DMS79 treated with DMSO at 0.1 percent for 48 hours (cell line): ENCODE data around the gene TRIM43.
"Not testable (repeated sequence)": the region's sequence is repeated elsewhere in the genome, so short reads cannot be mapped to it uniquely, and the experiment has no call there.

Source experiments
- DNase-seq: peaks from one replicate; lab custom pipeline; 2025; lab: John Stamatoyannopoulos, UW

Gene TRIM43

DNA sequence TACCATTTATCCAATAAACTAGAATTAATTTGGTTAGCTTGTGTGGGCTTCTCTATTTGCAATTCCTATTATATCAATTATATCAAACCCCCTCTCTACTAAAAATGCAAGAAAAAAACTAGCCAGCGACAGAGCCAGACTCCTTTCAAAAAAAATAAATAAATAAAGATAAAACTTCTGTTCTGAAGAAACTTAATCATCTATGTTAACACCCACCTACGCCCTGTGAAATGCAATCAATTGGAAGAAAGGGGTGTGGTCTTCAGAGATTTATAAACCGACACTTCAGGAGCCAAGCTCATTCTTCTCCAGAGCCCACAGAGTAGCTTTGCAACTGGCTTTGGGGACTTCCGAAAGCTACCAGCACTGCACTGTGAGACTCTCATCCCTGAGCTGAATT, at the start of gene TRIM43:
Gene TRIM43, plus strand, starts transcription at position 301 of the 400 bp plus-strand sequence. CDS start 2,023 bp downstream, outside the sequence.
- DNase-seq, result not testable (repeated sequence)

DNA sequence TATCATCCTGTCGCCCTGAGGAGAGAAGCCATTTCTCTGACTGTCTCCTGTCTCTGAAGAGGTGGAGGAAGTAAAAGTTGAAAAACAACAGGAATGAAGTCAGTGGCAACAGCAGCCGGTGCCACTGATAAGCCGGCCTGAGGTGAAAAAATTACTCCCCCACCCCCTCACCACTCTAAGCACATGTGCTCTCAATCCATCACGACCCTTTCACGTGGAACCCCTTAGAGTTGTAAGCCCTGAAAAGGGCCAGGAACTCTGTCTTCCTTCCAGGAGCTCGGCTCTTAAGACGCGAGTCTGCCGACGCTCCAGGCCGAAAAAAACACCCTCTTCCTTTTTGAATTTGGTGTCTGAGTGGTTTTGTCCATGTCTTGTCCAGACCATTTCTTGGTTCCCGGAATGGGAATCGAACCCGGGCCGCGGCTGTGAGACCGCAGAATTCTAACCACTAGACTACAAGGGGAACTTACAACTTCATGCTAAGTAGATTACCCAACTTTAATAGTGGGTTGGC, 40.7 kb upstream of the TRIM43 start:
- no peak for DNase-seq

DNA sequence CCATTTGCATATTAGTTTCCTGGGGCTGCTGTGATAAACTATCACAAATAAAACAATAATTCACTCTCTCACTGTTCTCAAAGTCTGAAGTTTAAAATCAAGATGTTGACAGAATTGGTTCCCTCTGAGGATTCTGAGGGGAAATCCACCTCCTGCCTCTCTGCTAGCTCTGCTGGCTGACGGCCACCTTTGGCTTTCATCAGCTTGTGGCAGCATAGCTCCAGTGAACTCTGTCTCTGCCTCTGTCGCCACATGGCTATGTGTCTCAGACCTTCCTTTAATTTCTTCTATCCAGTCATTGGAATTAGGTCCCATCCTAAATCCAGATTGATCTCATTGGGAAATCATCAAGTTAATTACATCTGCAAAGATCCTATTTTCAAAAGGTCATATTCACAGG, 38.9 kb upstream of the TRIM43 start:
- DNase-seq, result no peak

DNA sequence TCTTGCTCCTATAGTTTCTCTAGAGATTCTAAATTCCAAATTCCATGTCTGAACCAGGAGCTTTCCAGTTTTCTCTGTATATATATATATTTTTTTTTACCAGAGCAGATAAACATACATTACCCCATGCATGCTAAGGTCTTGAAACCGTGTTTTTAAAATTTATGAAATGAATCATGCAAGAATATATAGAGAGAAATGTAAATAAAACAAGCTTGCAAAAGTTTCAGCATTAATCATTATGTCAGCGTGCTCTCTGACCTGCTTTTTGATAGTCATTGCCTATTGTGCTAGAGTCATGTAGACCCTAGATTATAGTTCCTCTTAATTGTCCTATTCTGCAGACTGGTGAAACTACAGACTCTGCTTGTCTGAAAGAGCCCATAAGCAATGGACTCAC, 22.6 kb upstream of the TRIM43 start:
- DNase-seq, result no peak

DNA sequence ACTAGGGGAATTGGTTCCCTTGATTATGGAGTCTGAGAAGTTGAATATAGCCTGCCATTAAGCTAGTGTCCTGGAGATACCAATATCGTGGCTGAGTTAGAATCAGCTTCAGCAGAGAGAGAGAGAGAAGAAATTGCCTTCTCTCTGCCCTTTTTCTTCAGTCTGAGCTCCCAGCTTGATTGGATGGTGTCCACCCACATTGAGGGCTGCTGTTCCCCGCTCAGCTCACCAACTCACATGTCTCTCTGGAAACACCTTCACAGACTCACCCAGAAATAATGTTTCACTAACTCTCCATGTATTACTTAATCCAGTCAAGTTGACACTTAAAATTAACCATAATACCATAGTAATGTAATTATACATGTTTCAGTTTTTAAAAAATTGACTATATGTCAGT, 17.9 kb upstream of the TRIM43 start:
- DNase-seq, result no peak

DNA sequence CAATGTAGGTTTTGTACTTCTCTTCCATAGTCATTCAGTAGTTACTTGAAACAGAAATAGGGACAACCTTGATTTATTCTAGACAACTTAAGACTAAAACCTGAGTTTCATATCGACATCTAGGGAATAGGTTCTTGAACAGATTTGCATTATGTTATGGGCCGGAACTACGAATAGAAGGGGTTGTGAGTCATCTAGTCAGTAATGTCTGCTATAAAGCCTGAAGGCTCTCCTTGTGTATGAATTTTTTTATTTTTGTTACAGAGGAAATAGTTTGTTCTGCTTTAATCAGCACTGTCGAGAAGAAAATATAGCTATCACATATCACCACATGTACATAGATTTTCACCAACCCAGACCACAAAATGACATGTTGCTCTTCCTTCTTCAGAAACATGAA, 17.3 kb upstream of the TRIM43 start:
- no peak for DNase-seq

DNA sequence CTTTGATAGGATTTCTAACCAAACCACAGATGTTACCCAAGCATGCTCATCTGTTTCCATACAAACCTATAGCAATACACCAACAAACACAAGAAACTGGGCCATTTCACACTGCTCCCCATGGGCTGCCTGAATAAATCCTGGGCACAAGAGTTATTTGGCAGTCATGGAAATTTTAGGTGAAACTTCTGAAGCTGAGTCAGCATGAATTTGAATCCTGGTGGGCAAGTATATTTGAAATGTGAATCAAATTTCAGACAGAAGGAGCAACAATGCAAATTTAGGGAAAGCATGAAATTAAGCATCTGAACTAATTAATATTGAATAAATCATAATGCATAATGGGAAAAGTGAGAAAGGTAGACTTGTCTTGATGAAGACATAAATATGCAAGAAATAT, 15.9 kb upstream of the TRIM43 start:
- DNase-seq, result no peak

DNA sequence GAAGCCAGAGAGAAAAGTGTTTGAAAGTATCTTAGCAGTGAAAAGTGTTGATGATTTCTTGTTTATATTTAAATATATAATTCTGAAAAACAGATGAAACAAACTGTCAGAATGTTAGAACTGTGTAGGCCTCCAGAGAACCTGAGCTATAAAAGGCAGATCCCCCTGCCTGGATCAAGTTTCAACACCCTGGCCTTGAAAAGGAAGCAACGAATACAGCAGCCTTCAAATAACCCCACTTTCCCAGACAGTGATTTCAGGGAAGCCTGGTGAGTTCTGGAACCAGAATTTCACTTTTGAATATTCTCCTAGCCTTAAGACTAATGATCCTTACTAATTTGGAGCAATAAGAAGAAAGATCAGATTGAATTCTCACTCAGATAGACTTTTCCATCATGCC, 13.3 kb upstream of the TRIM43 start:
- no peak for DNase-seq

DNA sequence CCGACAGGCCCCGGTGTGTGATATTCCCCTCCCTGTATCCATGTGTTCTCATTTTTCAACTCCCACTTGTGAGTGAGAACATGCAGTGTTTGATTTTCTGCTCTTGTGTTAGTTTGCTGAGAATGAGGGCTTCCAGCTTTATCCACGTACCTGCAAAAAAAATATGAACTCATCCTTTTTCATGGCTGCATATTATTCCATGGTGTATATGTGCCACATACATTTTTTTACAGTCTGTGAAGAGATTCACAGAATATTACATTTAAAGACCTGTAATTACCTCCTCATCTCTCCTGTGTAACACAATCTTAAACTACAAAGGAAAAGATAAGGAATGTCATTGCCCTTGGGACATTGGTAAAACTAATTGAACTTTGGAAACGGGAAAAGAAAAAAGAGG, 8.3 kb upstream of the TRIM43 start:
- DNase-seq, result not testable (repeated sequence)

DNA sequence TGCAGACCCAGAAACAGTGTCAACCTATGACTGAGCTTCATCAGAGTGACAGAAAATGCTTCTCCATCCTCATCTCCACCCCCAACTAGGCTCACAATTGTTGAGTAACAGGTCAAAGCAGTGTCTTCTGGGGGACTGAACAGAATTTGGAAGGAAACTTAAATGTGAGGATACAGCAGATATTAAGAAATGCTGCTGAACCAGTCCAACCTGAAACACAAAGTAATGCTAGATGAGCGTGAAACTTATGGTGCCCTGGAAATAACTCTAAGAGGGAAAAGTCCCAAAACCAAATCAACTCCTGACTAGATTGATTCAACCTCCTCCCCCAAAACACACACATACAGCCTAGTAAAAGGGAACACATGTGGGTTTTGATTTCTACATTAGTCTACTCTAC, 7.5 kb upstream of the TRIM43 start:
- not testable (repeated sequence) for DNase-seq

DNA sequence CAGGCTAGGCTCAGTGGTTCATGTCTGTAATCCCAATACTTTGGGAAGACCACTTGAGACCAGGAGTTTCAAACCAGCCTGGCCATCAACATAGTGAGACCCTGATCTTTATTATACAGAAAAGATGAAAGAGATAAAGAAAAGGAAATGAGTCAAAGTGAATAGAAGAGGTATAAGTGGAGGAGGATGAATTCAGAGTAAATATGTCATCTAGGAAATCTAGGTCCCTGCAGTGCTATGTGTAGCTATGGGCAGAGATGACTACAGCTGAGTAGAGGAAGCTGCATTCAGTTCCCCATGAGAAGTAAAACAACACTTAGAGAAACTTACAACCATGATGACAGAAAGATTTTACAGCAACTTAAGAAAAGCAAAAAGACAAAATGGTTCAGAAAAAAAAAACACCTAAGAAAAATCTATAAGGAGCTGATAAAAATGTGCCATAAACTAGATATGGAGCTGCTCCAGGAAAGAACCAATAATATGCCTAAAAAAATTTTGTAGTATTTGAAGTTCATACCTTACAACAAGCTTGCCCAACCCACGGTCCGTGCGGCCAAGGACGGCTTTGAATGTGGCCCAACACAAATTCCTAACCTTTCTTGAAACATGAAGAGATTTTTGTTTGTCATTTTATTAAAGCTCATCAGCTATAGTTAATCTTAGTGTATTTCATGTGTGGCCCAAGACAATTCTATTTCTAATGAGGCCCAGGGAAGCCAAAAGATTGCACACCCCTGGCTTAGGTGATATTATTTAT, 1.8 kb upstream of the TRIM43 start:
- DNase-seq, result not testable (repeated sequence)

DNA sequence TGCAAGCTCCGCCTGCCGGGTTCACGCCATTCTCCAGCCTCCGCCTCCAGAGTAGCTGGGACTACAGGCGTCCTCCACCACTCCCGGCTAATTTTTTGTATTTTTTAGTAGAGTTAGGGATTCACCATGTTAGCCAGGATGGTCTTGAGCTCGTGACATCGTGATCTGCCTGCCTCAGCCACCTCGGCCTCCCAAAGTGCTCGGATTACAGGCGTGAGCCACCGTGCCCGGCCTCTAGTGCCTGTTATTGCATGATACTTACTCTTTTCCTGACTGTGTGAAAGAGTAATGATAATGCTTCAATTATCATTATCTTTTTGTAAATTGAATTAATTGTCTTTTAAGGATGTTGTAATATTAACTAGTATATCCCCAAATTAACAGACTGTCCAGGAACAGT, 1.2 kb downstream of the TRIM43 start:
- DNase-seq, result not testable (repeated sequence)

DNA sequence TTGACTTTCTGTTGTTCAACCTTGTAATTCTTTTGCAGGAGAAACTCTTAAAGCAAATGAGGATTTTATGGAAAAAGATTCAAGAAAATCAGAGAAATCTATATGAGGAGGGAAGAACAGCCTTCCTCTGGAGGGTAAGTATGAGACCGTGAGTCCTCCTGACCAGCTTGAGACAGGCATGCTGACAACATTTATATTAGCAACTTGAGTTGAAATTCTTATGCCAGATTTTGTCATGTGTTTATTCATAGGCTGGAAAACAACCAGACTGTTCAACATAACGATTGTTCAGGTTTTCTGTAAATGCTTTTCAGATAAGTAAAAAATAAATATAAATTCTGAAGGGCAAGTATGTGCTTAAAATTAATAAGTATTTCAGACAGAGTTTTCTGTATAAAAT, 3.2 kb downstream of the TRIM43 start:
- DNase-seq, result not testable (repeated sequence)

DNA sequence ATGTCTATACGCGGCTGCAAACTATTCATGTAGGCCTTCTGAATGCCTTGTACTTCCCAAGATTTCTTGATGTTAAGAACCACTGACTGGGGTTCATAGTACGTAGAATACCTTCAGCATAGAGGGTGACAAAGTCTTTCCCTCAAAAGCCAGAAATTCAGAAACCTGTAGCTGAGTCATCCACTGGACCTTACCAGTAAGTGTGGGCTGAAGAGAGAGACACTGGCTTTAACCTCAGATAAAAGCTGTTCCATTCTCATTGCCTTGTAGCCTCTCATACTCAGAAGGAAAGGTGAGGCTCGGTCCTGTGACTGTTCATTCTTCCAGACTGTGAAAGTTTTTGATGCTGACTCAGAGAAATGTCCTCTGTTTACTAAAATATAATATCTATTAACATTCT, 9.5 kb downstream of the TRIM43 start:
- not testable (repeated sequence) for DNase-seq

DNA sequence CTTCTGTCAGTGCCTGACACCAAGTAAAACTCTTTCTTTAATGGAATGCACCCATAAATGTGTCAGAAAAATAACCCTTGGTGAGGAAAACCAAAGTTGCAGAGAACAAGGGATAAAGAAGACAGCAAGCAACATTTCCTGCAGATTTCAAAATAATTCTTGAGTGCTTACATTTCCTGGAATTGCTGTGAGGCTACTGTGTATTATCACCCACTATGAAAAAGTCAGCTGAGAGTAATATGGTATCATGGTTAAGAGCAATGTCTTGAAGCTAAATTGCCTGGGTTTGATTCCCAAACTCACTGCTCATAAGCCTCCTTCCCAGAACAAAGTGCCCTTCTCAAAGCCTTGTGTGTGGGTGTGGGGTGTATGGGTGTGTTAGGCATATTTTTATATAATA, 10.3 kb downstream of the TRIM43 start:
- not testable (repeated sequence) for DNase-seq

DNA sequence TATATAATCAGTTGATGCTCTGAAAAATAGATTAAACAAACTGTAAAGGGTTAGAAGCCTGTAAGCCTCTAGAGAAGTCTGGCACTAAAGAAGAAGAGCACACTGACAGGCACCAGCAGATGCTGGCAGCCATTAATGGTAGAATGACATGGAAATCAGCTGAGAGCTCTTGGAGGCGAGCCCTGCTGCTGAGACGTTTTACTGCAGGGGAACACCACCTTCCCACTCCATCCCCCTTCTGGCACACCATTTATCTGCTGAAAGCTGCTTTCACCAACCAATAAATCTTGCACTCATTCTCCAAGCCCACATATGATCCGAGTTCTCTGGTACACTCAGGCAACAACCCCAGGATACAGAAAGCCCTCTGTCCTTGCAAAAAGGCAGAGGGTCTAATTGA, 16.6 kb downstream of the TRIM43 start:
- not testable (repeated sequence) for DNase-seq

DNA sequence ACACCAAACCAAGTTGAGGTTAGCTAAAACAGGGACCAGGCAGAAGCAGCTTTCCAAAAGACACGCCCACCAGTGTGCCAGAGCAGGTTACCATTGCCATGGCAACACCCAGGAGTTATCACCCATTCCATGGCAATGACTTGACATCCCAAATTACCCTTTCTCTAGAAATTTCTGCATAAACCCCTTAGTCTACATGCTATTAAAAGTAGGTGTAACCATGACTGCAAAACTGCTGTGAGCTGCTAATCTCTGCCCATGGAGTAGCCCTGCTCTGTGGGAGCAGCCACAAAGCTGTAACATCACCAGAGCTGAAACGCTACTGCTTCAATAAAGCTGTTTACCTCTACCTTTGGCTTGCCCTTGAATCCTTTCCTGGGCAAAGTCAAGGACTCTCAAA, 18.0 kb downstream of the TRIM43 start:
- DNase-seq, result not testable (repeated sequence)

DNA sequence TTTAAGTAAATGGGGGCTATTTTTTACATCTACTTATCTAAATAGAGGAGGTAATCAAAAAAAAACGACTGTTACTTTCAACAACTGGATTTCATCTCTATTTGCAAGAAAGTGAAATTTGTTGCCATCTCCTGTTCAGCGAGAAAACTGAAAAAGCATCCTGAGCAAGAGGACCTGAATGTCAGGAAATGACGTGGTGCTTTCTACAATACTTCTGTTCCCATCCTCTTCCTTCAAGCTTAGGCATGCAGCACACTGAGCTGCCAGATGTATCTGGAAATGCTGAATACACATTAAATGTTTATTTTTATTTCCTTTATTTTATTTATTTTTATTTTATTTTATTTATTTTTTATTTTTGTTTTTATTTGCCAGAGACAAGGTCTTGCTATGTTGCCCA, 21.2 kb downstream of the TRIM43 start:
- DNase-seq, result not testable (repeated sequence)

DNA sequence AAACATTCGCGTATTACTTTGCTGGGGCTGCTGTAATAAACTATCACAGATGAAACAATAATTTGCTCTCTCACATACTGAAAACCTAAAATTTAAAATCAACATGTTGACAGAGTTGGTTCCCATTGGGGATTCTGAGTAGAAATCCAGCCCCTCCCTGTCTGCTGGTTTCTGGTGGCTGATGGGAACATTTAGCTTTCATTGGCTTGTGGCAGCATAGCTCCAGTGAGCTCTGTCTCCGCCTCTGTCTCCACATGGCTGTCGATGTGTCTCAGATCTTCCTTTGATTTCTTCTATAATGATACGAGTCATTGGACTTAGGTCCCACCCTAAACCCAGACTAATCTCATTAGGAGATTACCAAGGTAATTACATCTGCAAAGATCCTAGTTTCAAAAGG, 30.9 kb downstream of the TRIM43 start:
- not testable (repeated sequence) for DNase-seq

DNA sequence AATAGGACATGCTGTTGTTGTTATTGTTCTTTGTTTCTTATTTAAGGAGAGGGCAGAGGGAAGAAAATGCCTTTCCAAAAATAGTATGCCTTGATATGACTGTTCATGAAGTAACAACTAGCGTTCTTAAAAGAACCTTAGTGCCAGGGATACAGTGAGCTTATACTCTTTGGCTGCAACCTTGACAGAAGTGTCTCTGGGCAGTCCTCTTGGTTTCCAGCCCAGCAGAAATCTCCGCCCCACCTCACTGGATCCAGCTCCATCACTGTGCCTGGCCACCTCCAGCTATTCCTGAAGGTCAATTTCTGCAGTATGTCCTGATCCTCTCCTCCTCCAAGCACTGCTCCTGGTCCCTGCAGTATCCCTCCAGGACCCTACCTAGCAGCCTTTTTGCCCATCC, 39.2 kb downstream of the TRIM43 start:
- DNase-seq, result not testable (repeated sequence)

DNA sequence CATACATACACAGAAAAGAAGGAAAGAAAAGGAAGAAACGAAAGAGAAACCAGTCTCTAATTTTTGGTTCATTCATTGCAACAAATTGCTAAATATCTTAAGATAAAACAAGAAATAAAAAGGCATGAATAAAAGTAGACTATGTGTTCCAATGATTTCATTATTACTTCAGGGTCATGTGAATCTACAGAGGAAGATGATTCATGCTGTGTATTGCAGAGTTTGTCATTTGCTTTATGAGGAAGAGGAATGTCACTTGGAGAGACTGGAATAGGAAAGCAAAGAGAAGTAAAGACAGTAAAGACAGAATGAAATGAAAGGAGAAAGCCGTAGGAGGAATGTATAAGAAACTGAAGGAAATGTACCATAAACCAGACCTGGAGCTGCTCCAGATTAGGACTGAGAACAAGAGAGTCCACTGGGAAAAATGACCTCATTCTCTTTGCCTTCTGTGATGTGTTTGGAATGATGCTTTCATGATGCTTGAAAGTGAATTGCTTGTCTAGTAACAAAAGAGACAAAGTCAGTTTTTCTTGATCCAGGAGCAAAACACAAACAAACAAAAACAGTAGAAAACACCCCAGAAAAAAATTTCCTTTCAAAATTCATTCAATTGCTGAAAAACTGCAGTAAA, 41.9 kb downstream of the TRIM43 start:
- not testable (repeated sequence) for DNase-seq

DNA sequence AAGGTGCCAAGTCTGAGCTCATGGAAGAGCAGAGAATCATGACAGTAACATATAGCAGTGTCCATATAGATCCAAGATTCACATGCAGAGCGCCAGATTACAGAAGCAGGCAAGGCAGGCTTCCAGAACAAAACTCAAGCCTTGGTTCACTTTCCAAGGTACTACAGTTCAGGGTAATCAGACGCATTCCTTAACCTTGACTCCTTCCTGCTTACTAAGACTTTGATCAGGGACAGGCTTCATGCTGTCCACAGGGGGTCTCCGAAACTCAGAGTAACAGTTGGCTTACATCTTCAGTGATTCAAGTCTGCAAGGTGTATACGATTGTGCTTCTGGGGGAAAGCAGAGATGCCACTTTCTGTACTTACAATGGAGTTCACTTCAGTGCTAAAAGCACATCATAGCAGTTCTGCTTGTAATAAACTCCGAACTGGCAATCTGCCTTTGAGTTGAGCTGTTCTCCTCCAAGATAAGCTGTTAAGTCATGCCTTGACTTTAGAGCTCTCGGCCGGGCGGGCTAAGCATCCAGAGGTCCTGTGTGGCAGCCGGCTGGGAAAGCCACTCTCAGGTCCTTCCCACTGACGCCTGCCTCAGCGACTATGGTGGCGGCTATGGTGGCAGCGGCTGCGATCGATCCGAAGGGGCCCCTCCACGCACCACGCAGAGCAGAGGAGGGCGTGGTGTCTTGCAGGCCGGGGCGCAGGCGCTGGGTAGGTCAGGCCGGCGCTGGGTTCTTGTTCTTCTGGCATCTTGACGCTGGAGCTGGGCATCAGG, 48.9 kb downstream of the TRIM43 start:
- DNase-seq, result not testable (repeated sequence)

DNA sequence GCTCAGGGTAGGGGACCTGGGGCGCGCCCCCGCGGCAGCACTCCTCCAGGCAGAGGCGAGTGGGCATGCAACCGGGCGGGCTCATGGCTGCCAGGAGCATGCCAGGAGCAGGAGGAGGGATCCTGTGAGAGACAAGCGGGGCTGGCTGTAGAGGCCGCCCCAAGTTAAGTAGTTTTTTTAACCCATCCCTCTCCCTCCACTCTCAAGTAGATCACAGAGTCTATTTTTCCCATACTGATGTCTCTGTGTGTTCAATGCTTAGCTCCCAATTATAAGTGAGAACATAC, 49.4 kb downstream of the TRIM43 start:
- not testable (repeated sequence) for DNase-seq
